DOHH2 (cell line): ENCODE results near the gene LSM2.

Experiments
- EZH2phosphoT487 ChIP-seq: fragments of 200-600 bp; sonication (generic); IDR thresholded peaks from 2 replicates; pipeline ENCODE4 v1.6.1; 2017; ENCODE audit warnings: borderline replicate concordance, mild to moderate bottlenecking, antibody characterized with exemption, low read length, moderate library complexity, mixed read lengths
- TF ChIP-seq, protein P1 (sequence below): fragments of 200-600 bp; sonication (generic); IDR thresholded peaks from one replicate; pipeline ENCODE4 v1.5.1; 2014; ENCODE audit warnings: antibody characterized with exemption, mild to moderate bottlenecking, low read depth, low read length; ENCODE audit not compliant: poor library complexity, severe bottlenecking

DNA sequence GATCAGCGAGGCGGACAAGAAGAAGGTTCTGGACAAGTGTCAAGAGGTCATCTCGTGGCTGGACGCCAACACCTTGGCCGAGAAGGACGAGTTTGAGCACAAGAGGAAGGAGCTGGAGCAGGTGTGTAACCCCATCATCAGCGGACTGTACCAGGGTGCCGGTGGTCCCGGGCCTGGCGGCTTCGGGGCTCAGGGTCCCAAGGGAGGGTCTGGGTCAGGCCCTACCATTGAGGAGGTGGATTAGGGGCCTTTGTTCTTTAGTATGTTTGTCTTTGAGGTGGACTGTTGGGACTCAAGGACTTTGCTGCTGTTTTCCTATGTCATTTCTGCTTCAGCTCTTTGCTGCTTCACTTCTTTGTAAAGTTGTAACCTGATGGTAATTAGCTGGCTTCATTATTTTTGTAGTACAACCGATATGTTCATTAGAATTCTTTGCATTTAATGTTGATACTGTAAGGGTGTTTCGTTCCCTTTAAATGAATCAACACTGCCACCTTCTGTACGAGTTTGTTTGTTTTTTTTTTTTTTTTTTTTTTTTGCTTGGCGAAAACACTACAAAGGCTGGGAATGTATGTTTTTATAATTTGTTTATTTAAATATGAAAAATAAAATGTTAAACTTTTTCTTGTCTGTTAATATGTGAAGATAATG is 23.0 kb upstream of the LSM2 start:
- TF ChIP-seq, protein P1, sequence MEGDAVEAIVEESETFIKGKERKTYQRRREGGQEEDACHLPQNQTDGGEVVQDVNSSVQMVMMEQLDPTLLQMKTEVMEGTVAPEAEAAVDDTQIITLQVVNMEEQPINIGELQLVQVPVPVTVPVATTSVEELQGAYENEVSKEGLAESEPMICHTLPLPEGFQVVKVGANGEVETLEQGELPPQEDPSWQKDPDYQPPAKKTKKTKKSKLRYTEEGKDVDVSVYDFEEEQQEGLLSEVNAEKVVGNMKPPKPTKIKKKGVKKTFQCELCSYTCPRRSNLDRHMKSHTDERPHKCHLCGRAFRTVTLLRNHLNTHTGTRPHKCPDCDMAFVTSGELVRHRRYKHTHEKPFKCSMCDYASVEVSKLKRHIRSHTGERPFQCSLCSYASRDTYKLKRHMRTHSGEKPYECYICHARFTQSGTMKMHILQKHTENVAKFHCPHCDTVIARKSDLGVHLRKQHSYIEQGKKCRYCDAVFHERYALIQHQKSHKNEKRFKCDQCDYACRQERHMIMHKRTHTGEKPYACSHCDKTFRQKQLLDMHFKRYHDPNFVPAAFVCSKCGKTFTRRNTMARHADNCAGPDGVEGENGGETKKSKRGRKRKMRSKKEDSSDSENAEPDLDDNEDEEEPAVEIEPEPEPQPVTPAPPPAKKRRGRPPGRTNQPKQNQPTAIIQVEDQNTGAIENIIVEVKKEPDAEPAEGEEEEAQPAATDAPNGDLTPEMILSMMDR, result peak; percentile 56
- TF ChIP-seq EZH2phosphoT487, result no peak
